Pulmonary artery endothelial cell (primary cell): ENCODE data around the gene GLIS2. TPM values are rescaled to one million over a fixed set of nuclear protein-coding genes. Genes with fewer than 3 reads are reported as not detected.

Experiments used
- DNase-seq: peaks from one replicate; pipeline ENCODE4 v3.0.0-alpha.2; 2011; ENCODE audit warnings: low read depth, low spot score
- total RNA-seq: library from RNA; depleted of rRNA; stranded (reverse); fragments of >200 nt; gene quantifications from 2 replicates; pipeline ENCODE4 v1.2.3, GENCODE V29; 2014

GLIS2 gene
- total RNA-seq, 1 donor from 2014 or later = 1.6 TPM

DNA sequence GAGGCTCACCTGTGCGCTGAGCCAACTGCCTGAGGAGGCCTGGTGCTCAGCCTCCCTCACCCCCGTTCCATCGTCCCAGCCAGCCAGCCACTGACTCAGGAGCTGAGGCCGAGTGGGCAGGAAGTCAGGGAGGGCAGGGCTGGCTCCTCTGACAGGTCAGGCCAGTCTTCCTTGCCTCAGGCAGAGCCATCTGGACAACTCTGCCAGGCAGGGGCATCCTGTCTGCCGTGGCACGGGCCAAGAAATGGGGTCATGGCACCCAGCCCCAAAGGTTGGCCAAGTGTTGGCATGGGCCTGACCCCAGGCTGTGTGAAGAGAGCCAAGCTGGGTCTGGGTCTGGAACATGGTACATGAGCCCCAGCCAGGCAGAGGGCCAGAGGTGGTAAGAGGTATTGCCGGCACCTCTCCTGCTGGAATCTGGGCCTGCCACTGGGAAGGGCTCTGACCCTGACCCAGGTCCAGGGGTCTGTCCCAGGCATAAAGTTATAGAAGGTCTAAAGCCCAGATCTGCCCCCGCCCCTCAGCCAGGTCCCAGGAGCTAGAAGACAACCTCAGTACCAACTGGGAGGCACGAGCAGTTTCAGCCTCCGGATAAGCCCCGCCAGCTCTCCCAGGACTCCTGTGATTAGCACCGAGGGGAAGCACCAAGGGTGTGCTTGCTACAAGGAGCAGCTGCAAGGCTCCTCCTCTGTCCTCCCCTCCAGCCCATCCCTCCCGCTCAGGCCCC lies 53.3 kb downstream of the GLIS2 start:
- DNase-seq = no peak

DNA sequence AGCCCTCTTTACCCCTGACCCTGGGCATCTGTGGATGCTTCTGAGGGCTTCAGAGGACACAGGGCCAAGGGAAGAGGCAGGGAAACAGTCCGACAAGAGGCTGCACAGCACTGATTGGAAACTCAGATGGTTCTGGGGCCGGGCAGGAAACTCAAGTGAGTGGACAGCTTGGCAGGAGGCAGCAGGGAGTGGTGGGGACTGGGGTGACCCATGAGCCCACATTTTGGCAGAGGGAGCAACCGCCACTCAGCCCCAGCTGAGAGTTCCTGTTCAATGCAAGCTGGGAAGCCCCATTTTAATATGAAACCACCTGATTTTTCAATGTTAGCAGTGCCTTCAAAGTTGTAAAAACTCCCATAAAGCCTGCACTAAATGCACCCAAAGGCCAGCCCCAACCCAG lies 54.3 kb downstream of the GLIS2 start:
- no peak for DNase-seq

DNA sequence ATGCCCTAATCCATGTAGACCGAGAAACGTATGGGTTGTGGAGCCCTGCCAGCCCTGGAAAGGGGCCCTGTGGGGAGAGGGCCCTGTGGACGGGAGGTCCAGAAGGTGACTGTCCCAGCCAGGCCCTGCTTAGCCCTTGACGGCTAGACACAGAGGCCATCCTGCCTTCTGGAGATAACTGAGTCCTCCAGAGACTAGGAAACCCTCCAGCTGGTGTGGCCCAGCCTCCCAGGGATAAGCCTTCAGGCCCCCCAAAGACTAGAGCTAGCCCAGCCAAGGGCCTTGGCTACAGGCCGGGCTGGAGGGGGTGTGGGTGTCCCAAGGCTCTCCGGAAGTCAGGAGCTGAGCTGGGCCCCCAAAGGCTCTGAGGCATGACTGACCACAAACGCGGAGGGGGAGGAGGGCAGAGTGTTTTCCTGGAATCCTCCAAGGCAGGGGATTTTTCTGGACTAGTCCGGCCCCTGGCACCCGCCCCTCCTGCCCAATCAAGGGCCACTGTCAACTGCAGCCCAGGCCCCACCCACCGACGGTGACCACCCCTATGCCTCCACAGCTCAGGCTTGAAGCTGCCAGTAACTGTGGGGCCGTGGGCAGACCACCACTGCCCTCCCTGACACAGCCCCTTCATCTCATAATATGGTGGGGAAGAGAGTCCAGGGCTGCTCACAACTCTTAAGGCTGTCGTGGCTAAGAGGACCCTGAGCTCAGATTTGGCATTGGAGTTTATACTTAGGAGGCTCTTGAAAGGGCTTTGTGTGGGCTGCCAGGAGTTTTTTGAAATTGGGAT lies 54.9 kb downstream of the GLIS2 start:
- DNase-seq = no peak

GRCh38 chr16:4371357-4372000 lies 55.6 kb downstream of the GLIS2 start, which contains the start of gene VASN:
VASN (plus strand) TSS chr16:4371848; CDS start chr16:4380878, 9,030 bp downstream.
- no peak for DNase-seq

- DNase-seq = no peak
Observed at GRCh38 chr16:4372001-4372577, 56.2 kb downstream of the GLIS2 start.

DNA sequence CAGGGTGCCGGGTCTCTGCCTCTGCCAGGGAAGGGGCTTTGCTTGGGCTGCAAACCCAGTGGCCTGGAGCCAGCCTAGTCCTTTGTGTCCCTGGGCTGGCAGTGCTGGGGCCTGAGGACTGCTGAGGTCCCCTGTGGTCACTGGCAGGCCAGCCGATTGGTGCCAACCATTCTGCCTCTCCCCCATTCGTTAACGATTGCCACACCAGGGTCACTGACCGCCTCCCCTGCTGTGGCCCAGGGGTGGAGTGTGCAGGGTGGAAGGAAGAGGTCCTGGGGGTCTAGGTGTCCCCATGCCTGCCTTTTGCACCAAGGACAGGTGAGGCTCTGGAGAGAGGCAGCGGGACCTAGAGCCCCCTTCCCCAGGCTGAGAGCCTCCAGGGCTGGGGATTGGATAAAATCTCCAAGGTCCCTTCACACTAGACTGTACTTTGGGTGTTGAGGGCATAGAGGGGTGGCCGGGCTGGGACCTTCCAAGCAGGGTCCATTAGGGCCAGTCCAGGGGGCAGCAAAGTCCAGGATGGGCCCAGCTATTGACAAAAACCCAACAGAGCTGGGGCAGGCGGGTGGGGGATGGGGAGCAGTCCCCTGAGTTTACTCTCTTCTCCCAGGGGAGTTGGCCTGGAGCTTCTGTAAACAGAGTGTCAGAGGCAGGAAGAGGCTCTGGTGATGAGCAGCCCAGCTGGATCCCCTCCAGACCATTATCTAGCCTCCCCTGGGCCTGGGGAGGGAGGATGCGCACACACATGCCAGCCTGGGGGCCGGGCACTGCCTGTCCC lies 56.9 kb downstream of the GLIS2 start:
- no peak for DNase-seq

GRCh38 chr16:4373356-4373908 lies 57.6 kb downstream of the GLIS2 start:
- DNase-seq = no peak

DNA sequence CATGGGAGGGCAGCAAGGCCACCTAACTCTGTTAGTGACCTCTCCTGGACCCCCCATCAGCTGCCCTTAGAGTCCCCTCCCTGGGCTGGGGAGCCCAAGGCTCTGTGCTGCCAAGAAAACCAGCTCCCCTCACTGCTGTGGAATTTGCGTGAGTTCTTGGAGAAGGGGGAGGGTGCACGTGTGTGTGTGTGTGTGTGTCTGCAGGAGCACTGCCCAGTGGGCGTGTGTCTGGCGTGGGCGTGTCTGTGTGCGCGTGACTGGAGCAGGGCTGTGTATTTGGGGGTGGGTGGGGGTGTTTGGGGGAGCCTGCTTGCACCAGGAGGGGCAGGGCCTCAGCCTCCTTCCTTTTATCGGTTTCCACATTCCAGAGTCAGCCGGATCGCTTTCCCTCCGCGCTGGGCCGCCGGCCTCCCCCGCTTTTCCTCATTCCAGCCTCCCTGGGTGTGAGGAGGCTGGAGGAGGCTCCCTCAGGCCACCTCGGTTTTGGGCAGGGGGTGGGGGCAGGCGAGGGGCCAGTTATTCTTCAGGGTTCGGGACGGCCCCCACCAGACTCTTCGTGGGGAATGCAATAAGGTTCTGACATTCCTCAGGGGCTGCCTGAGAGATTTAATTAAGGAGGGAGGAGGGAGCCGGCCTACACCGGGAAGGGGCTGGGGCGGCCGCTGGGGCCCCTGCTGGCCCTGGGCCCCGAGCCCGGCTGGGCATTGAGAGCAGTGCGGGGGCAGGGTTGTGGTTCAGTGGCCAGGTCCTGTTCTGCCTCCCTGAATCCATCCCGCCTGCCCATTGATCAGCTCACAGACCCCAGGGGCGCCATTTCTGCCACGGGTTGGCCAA lies 58.3 kb downstream of the GLIS2 start:
- DNase-seq = no peak

DNA sequence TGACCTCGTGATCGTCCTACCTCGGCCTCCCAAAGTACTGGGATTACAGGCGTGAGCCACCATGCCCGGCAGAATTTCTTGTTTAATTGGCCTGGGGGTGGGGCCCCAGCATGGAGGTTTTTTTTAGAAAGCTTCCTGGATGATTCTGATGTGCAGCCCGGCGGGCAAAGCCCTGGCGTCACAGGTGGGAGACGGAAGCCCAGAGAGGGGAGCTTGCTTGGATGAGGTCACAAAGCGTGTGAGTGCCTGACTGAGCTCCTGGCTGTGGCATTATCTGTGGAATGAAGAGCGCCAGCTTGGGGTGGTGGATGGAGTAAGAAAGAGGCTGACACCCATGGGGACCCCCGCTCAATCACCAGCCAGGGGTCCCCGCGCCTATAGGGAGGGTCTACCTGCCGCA lies 59.9 kb downstream of the GLIS2 start:
- DNase-seq = no peak

- no peak for DNase-seq
Observed at GRCh38 chr16:4376126-4376892, 60.4 kb downstream of the GLIS2 start.

GRCh38 chr16:4376893-4377572 lies 61.2 kb downstream of the GLIS2 start:
- DNase-seq = no peak

DNA sequence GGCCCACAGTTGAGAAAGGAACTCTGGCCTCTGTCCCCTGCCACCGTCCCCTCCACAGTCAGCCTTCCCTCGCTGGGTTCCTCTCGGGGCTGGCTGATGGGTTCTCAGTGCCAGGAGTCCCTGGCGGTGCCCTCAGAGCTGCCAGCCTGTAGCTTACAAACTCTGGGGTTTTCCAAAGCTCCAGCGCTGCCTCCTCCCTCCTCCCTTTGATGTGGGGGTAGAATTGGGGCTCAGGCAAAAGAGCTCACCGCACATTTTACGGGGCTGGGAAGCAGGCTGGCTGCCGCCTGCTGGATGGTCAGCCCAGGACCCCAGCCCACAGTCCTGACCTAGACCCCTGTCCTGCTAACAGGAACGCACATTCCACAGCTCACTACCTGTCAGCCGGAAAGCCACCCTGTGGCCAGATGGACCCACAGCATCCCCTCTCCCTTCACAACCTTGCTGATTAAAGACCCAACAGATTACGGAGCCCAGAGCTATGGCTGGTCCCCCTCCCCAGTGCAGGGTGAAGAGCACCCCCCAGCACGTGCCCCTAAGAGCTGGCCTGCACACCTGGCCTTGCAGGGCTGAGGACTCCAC lies 61.8 kb downstream of the GLIS2 start:
- DNase-seq = no peak

GRCh38 chr16:4378161-4378666 lies 62.3 kb downstream of the GLIS2 start:
- DNase-seq = no peak

DNA sequence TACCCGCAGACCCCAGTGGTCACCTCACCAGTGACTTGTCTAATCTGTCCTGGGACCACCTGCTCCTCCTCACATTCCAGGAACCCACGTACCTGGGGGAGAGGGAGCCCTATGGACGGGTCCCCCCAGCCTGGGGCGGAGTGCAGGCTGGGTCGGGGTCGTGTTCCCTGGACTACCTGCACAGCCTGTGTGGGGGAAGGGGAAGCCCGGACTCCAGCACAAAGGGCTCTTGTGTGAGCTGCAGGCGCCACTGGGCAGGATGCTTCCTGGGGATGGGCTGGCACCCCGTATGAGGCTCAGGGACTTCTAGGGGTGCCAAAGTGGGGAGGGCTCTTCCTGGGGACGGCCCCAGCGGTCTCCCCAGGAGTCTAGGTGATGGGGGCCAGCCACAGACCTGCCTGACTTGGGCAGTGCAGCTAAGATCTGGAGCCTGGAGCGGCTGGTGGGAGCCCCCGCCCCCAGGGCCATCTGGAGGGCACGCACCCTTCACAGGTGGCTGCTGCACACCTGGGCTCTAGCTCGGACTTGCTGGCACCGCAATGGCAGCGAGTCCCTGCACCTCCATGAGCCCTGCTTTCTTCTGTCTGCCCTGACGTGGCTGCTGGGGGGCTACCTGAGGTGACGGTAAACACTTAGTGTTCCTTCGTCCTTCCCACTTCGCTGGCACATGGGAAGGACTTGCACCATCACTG lies 63.3 kb downstream of the GLIS2 start:
- no peak for DNase-seq

GRCh38 chr16:4380119-4381063 lies 64.5 kb downstream of the GLIS2 start:
- DNase-seq = no peak
